ENCODE measurements around the gene WWOX. TPM values are rescaled to one million over a fixed set of nuclear protein-coding genes. Genes with fewer than 3 reads are reported as not detected.

The WWOX gene
- total and polyA plus RNA-seq, 2 donors (not counting 1 experiment from before 2014, with no cell fraction given), result 10.5 to 42.3 TPM

- Histone ChIP-seq H2AFZ (ENCODE audit: insufficient read depth, low read depth, low read length, poor library complexity, severe bottlenecking) (no peak overlapping the region), H3K4me2 (replicated peaks; ENCODE audit: low read depth, low read length, poor library complexity, severe bottlenecking) (no peak overlapping the region), H3K9me3 (ENCODE audit: control extremely low read depth in 1 of 3, control insufficient read depth in 2 of 3, insufficient read depth in 1 of 3, low read length in 2 of 3) (peaks cover 0 to 3% (median 0%) of the 10 kb centered on the region in 3 donors), H3K27ac (ENCODE audit: low read length in 2 of 2) (no peak overlapping the region), H3K27me3 (replicated peaks in 1 of 4; ENCODE audit: control extremely low read depth in 1 of 4, control insufficient read depth in 3 of 4, insufficient read depth in 4 of 4, low read length in 3 of 4) (no peaks in the 10 kb centered on the region), H3K36me3 (replicated peaks in 1 of 2; ENCODE audit: control extremely low read depth in 1 of 2, control insufficient read depth in 1 of 2, extremely low read depth in 1 of 2, insufficient read depth in 2 of 2, low read length in 1 of 2) (no peaks in the 10 kb centered on the region), H3K4me1 (ENCODE audit: control insufficient read depth in 2 of 2, insufficient read depth in 2 of 2, low read length in 2 of 2) (peaks cover 3 to 6% of the 10 kb centered on the region in 2 donors), H3K79me2 (ENCODE audit: control insufficient read depth, insufficient read depth, low read length) (no peaks in the 10 kb centered on the region), H3K4me3 (ENCODE audit: control extremely low read depth in 1 of 5, extremely low read depth in 1 of 5, insufficient read depth in 1 of 5, low read depth in 2 of 5, low read length in 4 of 5) (no peak overlapping the region), H3K9ac (ENCODE audit: low read length) (no peak overlapping the region), H4K20me1 (ENCODE audit: control insufficient read depth, insufficient read depth, low read length, poor library complexity, severe bottlenecking) (no peaks in the 10 kb centered on the region)
- Mint-ChIP-seq H3K27me3 (no peaks in the 10 kb centered on the region), H3K4me1 (peaks cover 25% of the 10 kb centered on the region), H3K27ac (no peak overlapping the region), H3K9me3 (ENCODE audit: insufficient read depth) (no peaks in the 10 kb centered on the region), H3K4me3 (no peak overlapping the region)
- no peak for TF ChIP-seq CTCF (IDR thresholded peaks at IDR 0.05)
- no peak for TF ChIP-seq EZH2 (IDR thresholded peaks at IDR 0.05; ENCODE audit: borderline replicate concordance, insufficient read depth, low read depth, low read length, poor library complexity, severe bottlenecking)
- 79% methylated on average over 3 of the region's 9 CpGs for WGBS (ENCODE audit: insufficient coverage)
- DNase-seq (no peak), ATAC-seq (ENCODE audit: low read depth) (no peak)
- ChIA-PET CTCF (no interaction called here), POLR2A (no interaction called here)
- intact Hi-C loops (cut with micrococcal nuclease), result no loop called here
These were observed 93.5 kb downstream of the WWOX start for GRCh38 chr16:78192734-78193488.

GRCh38 chr16:78194948-78195347, 95.5 kb downstream of the WWOX start:
- H3K4me3 Mint-ChIP-seq, result no peak overlapping the region
- no peaks in the 10 kb centered on the region for H3K36me3 ChIP-seq (replicated peaks in 1 of 2; ENCODE audit: control extremely low read depth in 1 of 2, control insufficient read depth in 1 of 2, extremely low read depth in 1 of 2, insufficient read depth in 2 of 2, low read length in 1 of 2)
- H3K4me1 ChIP-seq (ENCODE audit: control insufficient read depth in 2 of 2, insufficient read depth in 2 of 2, low read length in 2 of 2), result no peaks in the 10 kb centered on the region
- intact Hi-C loops (cut with micrococcal nuclease), result no loop called here
- no peak overlapping the region for H3K4me2 ChIP-seq (replicated peaks; ENCODE audit: low read depth, low read length, poor library complexity, severe bottlenecking)
- H3K27me3 Mint-ChIP-seq, result no peaks in the 10 kb centered on the region
- ChIA-PET CTCF (no interaction called here), POLR2A (no interaction called here)
- WGBS (ENCODE audit: insufficient coverage), result 100% methylated on average over 1 of the region's 3 CpGs
- no peak overlapping the region for H3K9ac ChIP-seq (ENCODE audit: low read length)
- H3K27ac Mint-ChIP-seq, result no peak overlapping the region
- H3K9me3 ChIP-seq (ENCODE audit: control extremely low read depth in 1 of 3, control insufficient read depth in 2 of 3, insufficient read depth in 1 of 3, low read length in 2 of 3), result peaks cover 0 to 3% (median 0%) of the 10 kb centered on the region in 3 donors
- peaks cover 13% of the 10 kb centered on the region for H3K4me1 Mint-ChIP-seq
- no peak overlapping the region for H3K4me3 ChIP-seq (ENCODE audit: control extremely low read depth in 1 of 5, extremely low read depth in 1 of 5, insufficient read depth in 1 of 5, low read depth in 2 of 5, low read length in 4 of 5)
- H3K9me3 Mint-ChIP-seq (ENCODE audit: insufficient read depth), result no peaks in the 10 kb centered on the region
- DNase-seq (no peak), ATAC-seq (ENCODE audit: low read depth) (no peak)
- H2AFZ ChIP-seq (ENCODE audit: insufficient read depth, low read depth, low read length, poor library complexity, severe bottlenecking), result no peak overlapping the region
- no peak for TF ChIP-seq CTCF (IDR thresholded peaks at IDR 0.05)
- no peak for TF ChIP-seq EZH2 (IDR thresholded peaks at IDR 0.05; ENCODE audit: borderline replicate concordance, insufficient read depth, low read depth, low read length, poor library complexity, severe bottlenecking)
- H3K27me3 ChIP-seq (replicated peaks in 1 of 4; ENCODE audit: control extremely low read depth in 1 of 4, control insufficient read depth in 3 of 4, insufficient read depth in 4 of 4, low read length in 3 of 4), result no peaks in the 10 kb centered on the region
- H3K79me2 ChIP-seq (ENCODE audit: control insufficient read depth, insufficient read depth, low read length), result no peaks in the 10 kb centered on the region
- no peaks in the 10 kb centered on the region for H4K20me1 ChIP-seq (ENCODE audit: control insufficient read depth, insufficient read depth, low read length, poor library complexity, severe bottlenecking)
- no peak overlapping the region for H3K27ac ChIP-seq (ENCODE audit: low read length in 2 of 2)
